ENCODE results near the gene RBMS3. TPM values are rescaled to one million over a fixed set of nuclear protein-coding genes. Genes with fewer than 3 reads are reported as not detected.

RBMS3 gene
- total RNA-seq, 1 donor from 2014 or later = 23.7 TPM

GRCh38 chr3:30007668-30008067 lies 726.8 kb downstream of the RBMS3 start:
- TF ChIP-seq CTCF (IDR thresholded peaks at IDR 0.05; ENCODE audit: insufficient read depth, low read length, poor library complexity, severe bottlenecking) = no peak
- Histone ChIP-seq H3K4me3 (ENCODE audit: low read depth, low read length) (no peak overlapping the region), H3K36me3 (ENCODE audit: control insufficient read depth, insufficient read depth, low read length) (no peaks in the 10 kb centered on the region), H3K27me3 (ENCODE audit: control insufficient read depth, insufficient read depth, low read length) (no peaks in the 10 kb centered on the region)
- DNase-seq (ENCODE audit: low read depth) = peak; percentile 4

- Histone ChIP-seq H3K36me3 (ENCODE audit: control insufficient read depth, insufficient read depth, low read length) (no peaks in the 10 kb centered on the region), H3K4me3 (ENCODE audit: low read depth, low read length) (no peak overlapping the region), H3K27me3 (ENCODE audit: control insufficient read depth, insufficient read depth, low read length) (no peaks in the 10 kb centered on the region)
- no peak for TF ChIP-seq CTCF (IDR thresholded peaks at IDR 0.05; ENCODE audit: insufficient read depth, low read length, poor library complexity, severe bottlenecking)
- DNase-seq (ENCODE audit: low read depth) = no peak
Measured at GRCh38 chr3:30011237-30011803, 730.4 kb downstream of the RBMS3 start.

GRCh38 chr3:30012941-30013543 lies 732.2 kb downstream of the RBMS3 start:
- Histone ChIP-seq H3K27me3 (ENCODE audit: control insufficient read depth, insufficient read depth, low read length) (no peaks in the 10 kb centered on the region), H3K4me3 (ENCODE audit: low read depth, low read length) (no peak overlapping the region), H3K36me3 (ENCODE audit: control insufficient read depth, insufficient read depth, low read length) (no peaks in the 10 kb centered on the region)
- peak; percentile 57 for TF ChIP-seq CTCF (IDR thresholded peaks at IDR 0.05; ENCODE audit: insufficient read depth, low read length, poor library complexity, severe bottlenecking)
- DNase-seq (ENCODE audit: low read depth) = peak; percentile 16

- TF ChIP-seq CTCF (IDR thresholded peaks at IDR 0.05; ENCODE audit: insufficient read depth, low read length, poor library complexity, severe bottlenecking) = no peak
- no peak overlapping the region for H3K4me3 ChIP-seq (ENCODE audit: low read depth, low read length)
- no peaks in the 10 kb centered on the region for H3K36me3 ChIP-seq (ENCODE audit: control insufficient read depth, insufficient read depth, low read length)
- H3K27me3 ChIP-seq (ENCODE audit: control insufficient read depth, insufficient read depth, low read length) = no peaks in the 10 kb centered on the region
- no peak for DNase-seq (ENCODE audit: low read depth)
Measured at GRCh38 chr3:30017901-30018300, 737.0 kb downstream of the RBMS3 start.

- H3K4me3 ChIP-seq (ENCODE audit: low read depth, low read length) = no peak overlapping the region
- TF ChIP-seq CTCF (IDR thresholded peaks at IDR 0.05; ENCODE audit: insufficient read depth, low read length, poor library complexity, severe bottlenecking) = no peak
- no peaks in the 10 kb centered on the region for H3K36me3 ChIP-seq (ENCODE audit: control insufficient read depth, insufficient read depth, low read length)
- H3K27me3 ChIP-seq (ENCODE audit: control insufficient read depth, insufficient read depth, low read length) = no peaks in the 10 kb centered on the region
- DNase-seq (ENCODE audit: low read depth) = no peak
Measured at GRCh38 chr3:30020380-30020779, 739.5 kb downstream of the RBMS3 start.

- no peak for DNase-seq (ENCODE audit: low read depth)
- H3K36me3 ChIP-seq (ENCODE audit: control insufficient read depth, insufficient read depth, low read length) = no peaks in the 10 kb centered on the region
- no peaks in the 10 kb centered on the region for H3K27me3 ChIP-seq (ENCODE audit: control insufficient read depth, insufficient read depth, low read length)
- H3K4me3 ChIP-seq (ENCODE audit: low read depth, low read length) = no peak overlapping the region
- TF ChIP-seq CTCF (IDR thresholded peaks at IDR 0.05; ENCODE audit: insufficient read depth, low read length, poor library complexity, severe bottlenecking) = no peak
Measured at GRCh38 chr3:30024466-30024865, 743.6 kb downstream of the RBMS3 start.
